HUES64 (cell line): ENCODE results near the gene RPS6KA2.

Experiments
- H3K27ac ChIP-seq: 2 replicates; pipeline ENCODE4 v1.7.0; 2013; ENCODE audit warnings: low read depth, low read length, inconsistent platforms
- H3K27me3 ChIP-seq: 2 replicates; pipeline ENCODE4 v1.6.1; 2013; ENCODE audit warnings: mild to moderate bottlenecking, low read length; ENCODE audit not compliant: insufficient read depth
- H3K36me3 ChIP-seq: 2 replicates; pipeline ENCODE4 v1.6.1; 2013; ENCODE audit warnings: mild to moderate bottlenecking, low read length; ENCODE audit not compliant: insufficient read depth
- H3K4me1 ChIP-seq: 2 replicates; pipeline ENCODE4 v1.6.1; 2013; ENCODE audit warnings: mild to moderate bottlenecking, low read length, moderate library complexity; ENCODE audit not compliant: insufficient read depth
- H3K4me3 ChIP-seq: 2 replicates; pipeline ENCODE4 v1.5.1; 2013; ENCODE audit warnings: mild to moderate bottlenecking, low read length, moderate library complexity
- H3K9ac ChIP-seq: 2 replicates; pipeline ENCODE4 v1.6.1; 2013; ENCODE audit warnings: mild to moderate bottlenecking, low read depth, low read length
- H3K9me3 ChIP-seq: 2 replicates; pipeline ENCODE4 v1.6.1; 2013; ENCODE audit warnings: low read depth, low read length; ENCODE audit not compliant: insufficient read depth
- WGBS: fragments of 150-250, 120-280 bp; methylation state at CpG from one replicate; pipeline ENCODE4 v1.1.7; 2013; ENCODE audit warnings: missing lambda C conversion rate; 5-methylcytosine and 5-hydroxymethylcytosine counted together

Gene RPS6KA2

GRCh38 chr6:166558156-166559005 is 68.7 kb downstream of the RPS6KA2 start:
- Histone ChIP-seq H3K4me3 (no peak overlapping the region), H3K9ac (no peak overlapping the region), H3K36me3 (no peaks in the 10 kb centered on the region), H3K4me1 (0 out of 2 replicates have a peak, but pooled peaks cover 8% of the 10 kb centered on the region), H3K27ac (no peak overlapping the region), H3K27me3 (no peaks in the 10 kb centered on the region), H3K9me3 (no peaks in the 10 kb centered on the region)
- 92% methylated on average over 12 of the region's 12 CpGs for WGBS

- peaks cover 16% of the 10 kb centered on the region; the same call in 1 of the 2 replicates for H3K4me1 ChIP-seq
- H3K9me3 ChIP-seq: no peaks in the 10 kb centered on the region
- H3K36me3 ChIP-seq: no peaks in the 10 kb centered on the region
- 94% methylated on average over 16 of the region's 16 CpGs for WGBS
- no peak overlapping the region for H3K27ac ChIP-seq
- H3K9ac ChIP-seq: no peak overlapping the region
- no peaks in the 10 kb centered on the region for H3K27me3 ChIP-seq
- H3K4me3 ChIP-seq: no peak overlapping the region
Observed at GRCh38 chr6:166556863-166557322, 70.2 kb downstream of the RPS6KA2 start.

- H3K4me1 ChIP-seq: peaks cover 21% of the 10 kb centered on the region
- no peak overlapping the region for H3K9ac ChIP-seq
- H3K27me3 ChIP-seq: no peaks in the 10 kb centered on the region
- no peak overlapping the region for H3K4me3 ChIP-seq
- H3K27ac ChIP-seq: no peak overlapping the region
- no peaks in the 10 kb centered on the region for H3K9me3 ChIP-seq
- H3K36me3 ChIP-seq: no peaks in the 10 kb centered on the region
Observed at GRCh38 chr6:166556336-166556735, 70.7 kb downstream of the RPS6KA2 start.

GRCh38 chr6:166555086-166555485 is 72.0 kb downstream of the RPS6KA2 start:
- Histone ChIP-seq H3K36me3 (no peaks in the 10 kb centered on the region), H3K27me3 (no peaks in the 10 kb centered on the region), H3K27ac (no peak overlapping the region), H3K9ac (no peak overlapping the region), H3K4me1 (peaks cover 25% of the 10 kb centered on the region), H3K9me3 (no peaks in the 10 kb centered on the region), H3K4me3 (no peak overlapping the region)
- WGBS: 84% methylated on average over 6 of the region's 6 CpGs

GRCh38 chr6:166554316-166554715 is 72.7 kb downstream of the RPS6KA2 start:
- Histone ChIP-seq H3K27ac (no peak overlapping the region), H3K27me3 (no peaks in the 10 kb centered on the region), H3K9ac (no peak overlapping the region), H3K4me1 (peaks cover 25% of the 10 kb centered on the region), H3K4me3 (no peak overlapping the region), H3K36me3 (no peaks in the 10 kb centered on the region), H3K9me3 (no peaks in the 10 kb centered on the region)
- 89% methylated on average over 8 of the region's 8 CpGs for WGBS

- Histone ChIP-seq H3K27me3 (no peaks in the 10 kb centered on the region), H3K9ac (no peak overlapping the region), H3K36me3 (no peaks in the 10 kb centered on the region), H3K4me3 (no peak overlapping the region), H3K9me3 (no peaks in the 10 kb centered on the region), H3K27ac (no peak overlapping the region), H3K4me1 (peaks cover 25% of the 10 kb centered on the region)
- WGBS: 86% methylated on average over 13 of the region's 13 CpGs
Observed at GRCh38 chr6:166553563-166554271, 73.3 kb downstream of the RPS6KA2 start.

- no peaks in the 10 kb centered on the region for H3K9me3 ChIP-seq
- 95% methylated on average over 7 of the region's 7 CpGs for WGBS
- H3K36me3 ChIP-seq: no peaks in the 10 kb centered on the region
- no peak overlapping the region for H3K9ac ChIP-seq
- H3K27ac ChIP-seq: no peak overlapping the region
- H3K27me3 ChIP-seq: no peaks in the 10 kb centered on the region
- H3K4me3 ChIP-seq: no peak overlapping the region
- peaks cover 25% of the 10 kb centered on the region for H3K4me1 ChIP-seq
Observed at GRCh38 chr6:166552600-166552999, 74.5 kb downstream of the RPS6KA2 start.

GRCh38 chr6:166551754-166552495 is 75.1 kb downstream of the RPS6KA2 start:
- Histone ChIP-seq H3K4me1 (peaks cover 25% of the 10 kb centered on the region), H3K9me3 (no peaks in the 10 kb centered on the region), H3K9ac (no peak overlapping the region), H3K27me3 (no peaks in the 10 kb centered on the region), H3K36me3 (no peaks in the 10 kb centered on the region), H3K4me3 (no peak overlapping the region), H3K27ac (no peak overlapping the region)
- 48% methylated on average over 16 of the region's 16 CpGs for WGBS

- H3K9ac ChIP-seq: no peak overlapping the region
- no peaks in the 10 kb centered on the region for H3K36me3 ChIP-seq
- H3K4me1 ChIP-seq: peaks cover 20% of the 10 kb centered on the region
- H3K4me3 ChIP-seq: no peak overlapping the region
- H3K27ac ChIP-seq: no peak overlapping the region
- 96% methylated on average over 6 of the region's 6 CpGs for WGBS
- H3K9me3 ChIP-seq: no peaks in the 10 kb centered on the region
- H3K27me3 ChIP-seq: no peaks in the 10 kb centered on the region
Observed at GRCh38 chr6:166546653-166547052, 80.4 kb downstream of the RPS6KA2 start.

GRCh38 chr6:166545156-166546034 is 81.7 kb downstream of the RPS6KA2 start:
- Histone ChIP-seq H3K9me3 (no peaks in the 10 kb centered on the region), H3K36me3 (no peaks in the 10 kb centered on the region), H3K27me3 (no peaks in the 10 kb centered on the region), H3K27ac (no peak overlapping the region), H3K4me3 (no peak overlapping the region), H3K4me1 (peaks cover 16% of the 10 kb centered on the region), H3K9ac (no peak overlapping the region)
- 95% methylated on average over 19 of the region's 19 CpGs for WGBS
